Left lung (tissue), 10 donors: ENCODE measurements around the gene UXS1. TPM values are rescaled to one million over a fixed set of nuclear protein-coding genes. Genes with fewer than 3 reads are reported as not detected.
A peak's percentile ranks its signal among the peaks of the same experiment; 100 is the strongest.

Experiments
- ATAC-seq: fragments of 200-7000 bp; cut with Tn5 transposase; one replicate; pipeline ENCODE4 v1.9.1; 2020; ENCODE audit warnings: moderate library complexity
- DNase-seq, 4 donors: peaks; one replicate each; pipeline ENCODE4 v3.0.0-alpha.2; 2013 to 2020
- H3K27ac ChIP-seq, 2 donors: fragments of 200-600 bp; sonication (generic) in 1 of 2; one replicate each; pipeline versions ENCODE4 v1.5.0 to v1.8.0; 2020 to 2021
- H3K27me3 ChIP-seq, 2 donors: fragments of 200-600 bp; sonication (generic) in 1 of 2; one replicate each; pipeline versions ENCODE4 v1.5.0 to v1.8.0; 2020 to 2021
- H3K36me3 ChIP-seq, 2 donors: fragments of 200-600 bp; sonication (generic) in 1 of 2; one replicate each; pipeline versions ENCODE4 v1.5.0 to v1.8.0; 2020 to 2021
- H3K4me1 ChIP-seq, 2 donors: fragments of 200-600 bp; one replicate each; pipeline ENCODE4 v1.8.0; 2021
- H3K4me3 ChIP-seq, 2 donors: fragments of 200-600 bp; sonication (generic) in 1 of 2; one replicate each; pipeline versions ENCODE4 v1.5.0 to v1.8.0; 2020 to 2021; ENCODE audit warnings: mild to moderate bottlenecking in 1 of 2
- H3K9me3 ChIP-seq, 2 donors: fragments of 200-600 bp; sonication (generic) in 1 of 2; one replicate each; pipeline versions ENCODE4 v1.5.0 to v1.8.0; 2020 to 2021
- intact Hi-C, 2 donors: fragments of 100-400 bp; cut with DNase I; formaldehyde crosslinking; loops; one replicate each; pipeline versions ENCODE4 v1.11.2 to v1.14.2; 2022
- polyA plus RNA-seq, 6 donors: library from polyadenylated mRNA; unstranded; fragments of 120-200 nt; gene quantifications; one replicate each; pipeline ENCODE4 v1.2.1, GENCODE V29; 2013; ENCODE audit not compliant: insufficient read length in 6 of 6
- total RNA-seq, 2 donors: library from RNA; stranded (reverse); fragmentation: NEBNext Ultra II Directional; extraction: Animal tissue kit (Norgen Biotek cat#: 25700); gene quantifications; one replicate each; pipeline ENCODE4 v1.2.1, GENCODE V29; 2021
- TF ChIP-seq, protein P1 (sequence below), 2 donors: fragments of 200-600 bp; sonication (generic) in 1 of 2; IDR thresholded peaks; one replicate each; pipeline versions ENCODE4 v1.5.0 to v1.8.0; 2021; ENCODE audit warnings: antibody characterized with exemption in 2 of 2
- donor health status: DM: no; HTN: yes; CAD: no.
- donor health status: DM: no; HTN: no; CAD: no.

The UXS1 gene
- total and polyA plus RNA-seq, 8 donors = 46.9 to 98.5 (median 87.4) TPM

DNA sequence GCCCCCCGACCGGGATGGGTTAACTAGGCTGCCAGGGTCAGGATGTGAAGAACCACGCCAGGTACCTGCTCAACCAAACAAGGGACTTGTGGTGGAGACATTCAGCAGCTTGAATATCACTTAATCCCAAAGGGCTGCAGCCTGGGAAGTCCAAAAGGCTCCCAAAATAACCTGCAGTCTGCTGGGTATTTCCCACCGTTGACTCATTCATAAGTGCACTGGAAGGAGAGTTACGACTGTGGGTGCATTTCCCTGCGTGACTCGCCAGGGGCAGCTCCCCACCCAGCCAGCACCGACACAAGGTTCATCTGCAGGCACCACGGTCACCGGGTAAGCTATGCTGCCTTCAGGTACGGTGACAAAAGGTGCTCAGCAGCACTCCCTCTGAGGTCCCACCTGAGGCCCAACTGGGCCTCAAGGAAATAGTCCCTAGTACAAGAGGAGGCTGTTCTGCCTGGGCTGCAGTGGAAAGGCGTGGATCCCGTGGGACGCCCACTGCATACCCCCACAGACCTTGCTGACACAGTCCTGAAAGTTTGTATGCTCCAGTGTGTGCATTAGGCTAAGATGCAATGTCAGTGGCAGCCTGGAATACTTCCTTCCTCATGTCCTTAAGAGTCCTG is 86.5 kb downstream of the UXS1 start:
- peaks cover 0 to 65% of the 10 kb centered on the region in 2 donors for H3K36me3 ChIP-seq
- H3K27me3 ChIP-seq = no peaks in the 10 kb centered on the region
- peak; percentile 33 for ATAC-seq
- H3K4me3 ChIP-seq = no peak overlapping the region
- DNase-seq = no peak
- TF ChIP-seq, protein P1, sequence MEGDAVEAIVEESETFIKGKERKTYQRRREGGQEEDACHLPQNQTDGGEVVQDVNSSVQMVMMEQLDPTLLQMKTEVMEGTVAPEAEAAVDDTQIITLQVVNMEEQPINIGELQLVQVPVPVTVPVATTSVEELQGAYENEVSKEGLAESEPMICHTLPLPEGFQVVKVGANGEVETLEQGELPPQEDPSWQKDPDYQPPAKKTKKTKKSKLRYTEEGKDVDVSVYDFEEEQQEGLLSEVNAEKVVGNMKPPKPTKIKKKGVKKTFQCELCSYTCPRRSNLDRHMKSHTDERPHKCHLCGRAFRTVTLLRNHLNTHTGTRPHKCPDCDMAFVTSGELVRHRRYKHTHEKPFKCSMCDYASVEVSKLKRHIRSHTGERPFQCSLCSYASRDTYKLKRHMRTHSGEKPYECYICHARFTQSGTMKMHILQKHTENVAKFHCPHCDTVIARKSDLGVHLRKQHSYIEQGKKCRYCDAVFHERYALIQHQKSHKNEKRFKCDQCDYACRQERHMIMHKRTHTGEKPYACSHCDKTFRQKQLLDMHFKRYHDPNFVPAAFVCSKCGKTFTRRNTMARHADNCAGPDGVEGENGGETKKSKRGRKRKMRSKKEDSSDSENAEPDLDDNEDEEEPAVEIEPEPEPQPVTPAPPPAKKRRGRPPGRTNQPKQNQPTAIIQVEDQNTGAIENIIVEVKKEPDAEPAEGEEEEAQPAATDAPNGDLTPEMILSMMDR (IDR thresholded peaks at IDR 0.05) = no peak
- no peaks in the 10 kb centered on the region for H3K9me3 ChIP-seq
- H3K4me1 ChIP-seq = peaks cover 0 to 4% of the 10 kb centered on the region in 2 donors
- intact Hi-C loops = no loop called here
- H3K27ac ChIP-seq = no peak overlapping the region

- Histone ChIP-seq H3K36me3 (peaks cover 0 to 59% of the 10 kb centered on the region in 2 donors), H3K27me3 (no peaks in the 10 kb centered on the region), H3K4me1 (peaks cover 0 to 4% of the 10 kb centered on the region in 2 donors), H3K9me3 (no peaks in the 10 kb centered on the region), H3K27ac (no peak overlapping the region), H3K4me3 (no peak overlapping the region)
- DNase-seq = no peak
- TF ChIP-seq, protein P1 (IDR thresholded peaks at IDR 0.05) = no peak
- no peak for ATAC-seq
- intact Hi-C loops = no loop called here
Measured at GRCh38 chr2:106106622-106107508, 87.2 kb downstream of the UXS1 start.

- TF ChIP-seq, protein P1 (IDR thresholded peaks at IDR 0.05) = no peak
- ATAC-seq (no peak), DNase-seq (peak in 1 of 4 donors; percentile 71)
- Histone ChIP-seq H3K4me1 (peaks cover 0 to 4% of the 10 kb centered on the region in 2 donors), H3K27me3 (no peaks in the 10 kb centered on the region), H3K4me3 (no peak overlapping the region), H3K27ac (no peak overlapping the region), H3K36me3 (peaks cover 0 to 51% of the 10 kb centered on the region in 2 donors), H3K9me3 (no peaks in the 10 kb centered on the region)
- intact Hi-C loops = no loop called here
Measured at GRCh38 chr2:106105151-106105922, 88.8 kb downstream of the UXS1 start.

GRCh38 chr2:106104332-106105062 is 89.6 kb downstream of the UXS1 start:
- H3K27ac ChIP-seq = no peak overlapping the region
- H3K27me3 ChIP-seq = no peaks in the 10 kb centered on the region
- peaks cover 0 to 51% of the 10 kb centered on the region in 2 donors for H3K36me3 ChIP-seq
- TF ChIP-seq, protein P1 (IDR thresholded peaks at IDR 0.05) = peak; percentile 91 to 96
- peaks cover 0 to 4% of the 10 kb centered on the region in 2 donors for H3K4me1 ChIP-seq
- intact Hi-C loops = no loop called here
- ATAC-seq (peak; percentile 84), DNase-seq (peak in 2 of 4 donors; percentile 43 to 63)
- H3K4me3 ChIP-seq = no peak overlapping the region
- H3K9me3 ChIP-seq = no peaks in the 10 kb centered on the region
